VCaP (cell line): ENCODE results near the gene DEPDC1B.
"Not testable (repeated sequence)": the region's sequence is repeated elsewhere in the genome, so short reads cannot be mapped to it uniquely, and the experiment has no call there.

Experiments used
- H3K27ac ChIP-seq: fragments of 450-650 bp; 2 replicates; pipeline ENCODE4 v1.5.1; 2017
- CTCF ChIP-seq: fragments of 450-650 bp; conservative IDR thresholded peaks from 2 replicates; pipeline ENCODE4 v1.5.1; 2017; ENCODE audit warnings: mild to moderate bottlenecking, moderate library complexity

DEPDC1B gene

DNA sequence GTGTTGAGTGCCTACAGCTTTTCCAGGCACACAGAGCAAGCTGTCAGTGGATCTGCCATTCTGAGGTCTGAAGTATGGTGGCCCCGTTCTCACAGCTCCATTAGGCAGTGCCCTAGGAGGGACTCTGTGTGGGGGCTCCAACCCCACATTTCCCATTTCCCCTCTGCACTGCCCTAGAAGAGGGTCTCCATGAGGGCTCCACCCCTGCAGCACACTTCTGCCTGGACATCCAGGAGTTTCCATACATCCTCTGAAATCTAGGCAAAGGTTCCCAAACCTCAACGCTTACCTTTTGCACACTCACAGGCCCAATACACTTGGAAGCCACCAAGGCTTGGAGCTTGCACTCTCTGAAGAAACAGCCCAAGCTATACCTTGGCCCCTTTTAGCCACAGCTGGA lies 131.3 kb downstream of the DEPDC1B start:
- H3K27ac ChIP-seq, result no peak overlapping the region
- no peak for TF ChIP-seq CTCF

GRCh38 chr5:60563696-60564324 lies 136.2 kb downstream of the DEPDC1B start:
- no peak overlapping the region for H3K27ac ChIP-seq
- no peak for TF ChIP-seq CTCF

DNA sequence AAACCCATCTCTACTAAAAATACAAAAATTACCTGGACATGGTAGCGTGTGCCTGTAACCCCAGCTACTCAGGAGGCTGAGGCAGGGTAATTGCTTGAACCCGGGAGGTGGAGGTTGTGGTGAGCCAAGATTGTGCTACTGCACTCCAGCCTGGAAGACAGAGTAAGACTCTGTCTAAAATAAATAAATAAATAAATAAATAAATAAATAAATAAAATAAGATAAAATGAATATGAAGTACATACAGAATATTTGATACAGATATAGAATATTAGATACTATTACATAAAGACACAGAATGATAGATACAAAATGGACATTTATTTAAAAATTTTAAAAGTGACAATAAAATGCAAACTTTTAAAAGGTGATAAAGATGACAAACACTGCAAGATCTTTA lies 146.7 kb downstream of the DEPDC1B start:
- not testable (repeated sequence) for H3K27ac ChIP-seq

DNA sequence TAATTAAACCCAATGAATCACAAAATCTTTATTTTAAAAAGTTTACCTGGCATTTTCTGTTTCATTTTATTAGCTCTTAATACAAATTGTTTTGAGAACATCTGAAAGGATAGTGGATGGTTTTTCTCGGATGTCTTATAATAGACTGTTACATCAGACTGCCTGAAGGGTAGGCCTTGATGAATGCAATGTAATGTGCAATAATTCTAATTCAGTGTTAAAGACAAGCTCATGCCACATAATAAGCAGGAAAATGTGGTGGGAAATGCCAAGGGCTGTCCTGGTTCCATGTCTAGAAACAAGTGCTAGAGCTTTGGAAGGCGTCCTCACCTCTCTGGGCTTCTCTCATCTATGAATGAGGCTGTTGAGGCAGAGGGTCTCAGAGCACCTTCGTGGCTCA lies 148.1 kb downstream of the DEPDC1B start:
- TF ChIP-seq CTCF, result no peak
- no peak overlapping the region for H3K27ac ChIP-seq

GRCh38 chr5:60551250-60551649 lies 148.7 kb downstream of the DEPDC1B start:
- no peak for TF ChIP-seq CTCF
- H3K27ac ChIP-seq, result no peak overlapping the region

GRCh38 chr5:60550311-60550710 lies 149.7 kb downstream of the DEPDC1B start:
- TF ChIP-seq CTCF, result no peak
- no peak overlapping the region for H3K27ac ChIP-seq

- no peak for TF ChIP-seq CTCF
These were observed 150.1 kb downstream of the DEPDC1B start for GRCh38 chr5:60549841-60550240.

More at GRCh38 chr5:60549841-60550240, 150.1 kb downstream of the DEPDC1B start:
- no peak overlapping the region for H3K27ac ChIP-seq
